SK-N-SH (cell line): ENCODE results near the gene LOX. TPM values are rescaled to one million over a fixed set of nuclear protein-coding genes. Genes with fewer than 3 reads are reported as not detected.

Source experiments
- CTCF ChIA-PET: fragments of 300-600, 350-600 bp; formaldehyde crosslinking; extraction: SDS; loops from one replicate; lab custom pipeline; 2021; lab: Yijun Ruan, JAX
- POLR2A ChIA-PET: fragments of 350-600 bp; sonication (Branson Sonifier 250); formaldehyde crosslinking; extraction: SDS; loops from one replicate; lab custom pipeline; 2020; ENCODE audit warnings: antibody characterized with exemption, inconsistent platforms; lab: Yijun Ruan, JAX
- DNase-seq: peaks from one replicate; pipeline ENCODE4 v3.0.0; 2012
- H2AFZ ChIP-seq: fragments of 200-600 bp; sonication (generic); 2 replicates; pipeline ENCODE4 v1.8.1; 2016; ENCODE audit warnings: antibody characterized with exemption, mild to moderate bottlenecking, low read depth
- H3F3A ChIP-seq: fragments of 200-600 bp; sonication (generic); replicated peaks from 2 replicates; pipeline ENCODE3; 2016; ENCODE audit warnings: antibody characterized with exemption, mild to moderate bottlenecking; ENCODE audit not compliant: insufficient read depth
- H3K27ac ChIP-seq, 2 experiments: fragments of 200-500 bp in 1 of 2; fragments of 200-600 bp in 1 of 2; sonication (Bioruptor generic) in 1 of 2; sonication (generic), shearing (Covaris generic) in 1 of 2; 2 replicates each; pipeline versions ENCODE4 v1.5.1 to v1.6.1; 2014 to 2016; ENCODE audit warnings: low read depth in 2 of 2, inconsistent platforms in 1 of 2, low read length in 1 of 2, mild to moderate bottlenecking in 1 of 2, mixed read lengths in 1 of 2
- H3K27me3 ChIP-seq: fragments of 200-600 bp; sonication (generic), shearing (Covaris generic); 2 replicates; pipeline ENCODE4 v1.6.1; 2016; ENCODE audit warnings: mixed run types; ENCODE audit not compliant: insufficient read depth
- H3K36me3 ChIP-seq, 2 experiments: fragments of 200-500 bp in 1 of 2; fragments of 200-600 bp in 1 of 2; sonication (Bioruptor generic) in 1 of 2; sonication (generic) in 1 of 2; replicated peaks in 1 of 2; 2 replicates each; pipeline versions ENCODE3 to v1.5.1; 2014 to 2016; ENCODE audit warnings: low read length in 1 of 2, mild to moderate bottlenecking in 1 of 2; ENCODE audit not compliant: insufficient read depth in 2 of 2, control insufficient read depth in 1 of 2
- H3K4me1 ChIP-seq, 2 experiments: fragments of 200-500 bp in 1 of 2; fragments of 200-600 bp in 1 of 2; sonication (Bioruptor generic) in 1 of 2; sonication (generic), shearing (Covaris generic) in 1 of 2; 2 replicates each; pipeline versions ENCODE4 v1.5.1 to v1.6.1; 2014 to 2016; ENCODE audit warnings: low read depth in 1 of 2, low read length in 1 of 2, mixed run types in 1 of 2; ENCODE audit not compliant: insufficient read depth in 2 of 2, control insufficient read depth in 1 of 2
- H3K4me2 ChIP-seq: fragments of 200-600 bp; sonication (generic), shearing (Covaris generic); 2 replicates; pipeline ENCODE4 v1.6.1; 2017; ENCODE audit warnings: mixed run types
- H3K4me3 ChIP-seq, 2 experiments: fragments of 200-500 bp in 1 of 2; fragments of 200-600 bp in 1 of 2; sonication (Bioruptor generic) in 1 of 2; sonication (generic), shearing (Covaris generic) in 1 of 2; 2 replicates each; pipeline versions ENCODE4 v1.5.1 to v1.8.1; 2014 to 2016; ENCODE audit warnings: low read depth in 2 of 2, inconsistent platforms in 1 of 2, low read length in 1 of 2, mild to moderate bottlenecking in 1 of 2, mixed read lengths in 1 of 2, moderate library complexity in 1 of 2
- H3K79me2 ChIP-seq: fragments of 200-600 bp; sonication (generic); 2 replicates; pipeline ENCODE4 v1.8.1; 2017; ENCODE audit warnings: mild to moderate bottlenecking; ENCODE audit not compliant: insufficient read depth
- H3K9ac ChIP-seq: fragments of 200-600 bp; sonication (generic); 2 replicates; pipeline ENCODE4 v1.6.1; 2017; ENCODE audit warnings: mixed run types
- H3K9me2 ChIP-seq: fragments of 200-600 bp; sonication (generic); 2 replicates; pipeline ENCODE4 v1.6.1; 2017; ENCODE audit warnings: mixed run types
- H3K9me3 ChIP-seq: fragments of 200-600 bp; sonication (generic); 2 replicates; pipeline ENCODE4 v1.6.1; 2017; ENCODE audit warnings: mixed run types, mild to moderate bottlenecking, moderate library complexity
- H4K20me1 ChIP-seq: fragments of 200-600 bp; sonication (generic); 2 replicates; pipeline ENCODE4 v1.6.1; 2017; ENCODE audit warnings: mild to moderate bottlenecking, mixed run types; ENCODE audit not compliant: insufficient read depth
- EZH2phosphoT487 ChIP-seq: fragments of 200-600 bp; sonication (generic); IDR thresholded peaks from 2 replicates; pipeline ENCODE4 v1.6.1; 2017; ENCODE audit warnings: low read depth, mixed run types, mild to moderate bottlenecking, antibody characterized with exemption, moderate library complexity, borderline replicate concordance
- FOXM1 ChIP-seq: IDR thresholded peaks from 2 replicates; pipeline ENCODE4 v1.4.0; 2012; ENCODE audit warnings: low read depth, mild to moderate bottlenecking
- GATA2 ChIP-seq: sonication (generic); formaldehyde crosslinking; IDR thresholded peaks from 2 replicates; pipeline ENCODE4 v1.5.0; 2020; ENCODE audit warnings: mild to moderate bottlenecking, missing genetic modification reagents
- NFIC ChIP-seq: IDR thresholded peaks from 2 replicates; pipeline ENCODE4 v1.4.0; 2012; ENCODE audit warnings: borderline replicate concordance
- POLR2AphosphoS5 ChIP-seq: IDR thresholded peaks from 2 replicates; pipeline ENCODE4 v1.6.1; 2012; ENCODE audit warnings: low read depth, low read length
- RAD21 ChIP-seq: IDR thresholded peaks from 2 replicates; pipeline ENCODE4 v1.6.1; 2012; ENCODE audit warnings: mild to moderate bottlenecking, low read length
- REST ChIP-seq: IDR thresholded peaks from 2 replicates; pipeline ENCODE4 v1.6.1; 2012; ENCODE audit warnings: mild to moderate bottlenecking, low read depth, low read length, moderate library complexity
- RFX5 ChIP-seq: IDR thresholded peaks from 2 replicates; pipeline ENCODE4 v1.6.1; 2012; ENCODE audit warnings: mild to moderate bottlenecking, improper control_type of control experiment, low read length
- SIN3A ChIP-seq: IDR thresholded peaks from 2 replicates; pipeline ENCODE4 v1.6.1; 2012; ENCODE audit warnings: low read depth, mild to moderate bottlenecking, low read length, moderate library complexity, borderline replicate concordance
- TAF1 ChIP-seq: IDR thresholded peaks from 2 replicates; pipeline ENCODE4 v1.6.1; 2012; ENCODE audit warnings: low read depth, mild to moderate bottlenecking, low read length, moderate library complexity, borderline replicate concordance
- WGBS: methylation state at CpG from one replicate; pipeline ENCODE4 v1.1.6; 2017; ENCODE audit warnings: low lambda C conversion rate; 5-methylcytosine and 5-hydroxymethylcytosine counted together
- polyA plus RNA-seq, 3 experiments: library from polyadenylated mRNA; depleted of rRNA; stranded (reverse); fragments of >200 nt; gene quantifications; 2 replicates each; pipeline ENCODE4 v1.2.3, GENCODE V29; 2012
- TF ChIP-seq, protein P1 (sequence below): fragments of 150-350 bp; IDR thresholded peaks from 2 replicates; pipeline ENCODE4 v1.6.1; 2016; ENCODE audit warnings: mild to moderate bottlenecking, low read depth, low read length

LOX gene
- polyA plus RNA-seq, 1 of the 3 experiments (the other 2 are of a cell fraction) = 36.3 TPM

GRCh38 chr5:122120493-122120892 is 42.4 kb upstream of the LOX start (continued):
- TF ChIP-seq REST (no peak), RFX5 (no peak)

GRCh38 chr5:122119205-122119604 is 41.1 kb upstream of the LOX start:
- Histone ChIP-seq H4K20me1 (no peaks in the 10 kb centered on the region), H3K79me2 (no peaks in the 10 kb centered on the region), H3F3A (no peaks in the 10 kb centered on the region), H3K9me2 (no peaks in the 10 kb centered on the region; the same call in 1 of the 2 replicates), H3K9me3 (no peaks in the 10 kb centered on the region), H3K9ac (no peak overlapping the region), H3K4me1 (no peaks in the 10 kb centered on the region), H3K27me3 (no peaks in the 10 kb centered on the region), H2AFZ (no peak overlapping the region), H3K27ac (no peak overlapping the region), H3K4me3 (no peak overlapping the region), H3K36me3 (no peaks in the 10 kb centered on the region), H3K4me2 (no peak overlapping the region)
- DNase-seq = no peak
- CTCF ChIA-PET = no interaction called here
- POLR2A ChIA-PET = no interaction called here
- TF ChIP-seq NFIC (no peak), POLR2AphosphoS5 (no peak), EZH2phosphoT487 (no peak), GATA2 (CRISPR knock-in tag) (no peak), RAD21 (no peak), FOXM1 (no peak), TAF1 (no peak), SIN3A (no peak)
- TF ChIP-seq, protein P1, sequence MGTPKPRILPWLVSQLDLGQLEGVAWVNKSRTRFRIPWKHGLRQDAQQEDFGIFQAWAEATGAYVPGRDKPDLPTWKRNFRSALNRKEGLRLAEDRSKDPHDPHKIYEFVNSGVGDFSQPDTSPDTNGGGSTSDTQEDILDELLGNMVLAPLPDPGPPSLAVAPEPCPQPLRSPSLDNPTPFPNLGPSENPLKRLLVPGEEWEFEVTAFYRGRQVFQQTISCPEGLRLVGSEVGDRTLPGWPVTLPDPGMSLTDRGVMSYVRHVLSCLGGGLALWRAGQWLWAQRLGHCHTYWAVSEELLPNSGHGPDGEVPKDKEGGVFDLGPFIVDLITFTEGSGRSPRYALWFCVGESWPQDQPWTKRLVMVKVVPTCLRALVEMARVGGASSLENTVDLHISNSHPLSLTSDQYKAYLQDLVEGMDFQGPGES = no peak
- 87% methylated on average over 3 of the region's 3 CpGs for WGBS
